ENCODE results near the gene EFHD2. TPM values are rescaled to one million over a fixed set of nuclear protein-coding genes. Genes with fewer than 3 reads are reported as not detected.

EFHD2 gene
- total RNA-seq, 1 donor from 2014 or later = 26.0 TPM

- no peak overlapping the region for H3K4me3 ChIP-seq (ENCODE audit: insufficient read depth, low read depth, low read length)
- H2AFZ ChIP-seq (ENCODE audit: low read depth, low read length) = no peak overlapping the region
- no peaks in the 10 kb centered on the region for H3K9me3 ChIP-seq (ENCODE audit: insufficient read depth, low read depth, low read length)
- H3K4me2 ChIP-seq (ENCODE audit: low read length) = no peak overlapping the region
- Mint-ChIP-seq H3K36me3 (ENCODE audit: low read depth, unreplicated experiment) (no peaks in the 10 kb centered on the region), H3K9me3 (ENCODE audit: unreplicated experiment) (peaks cover 1% of the 10 kb centered on the region), H3K27ac (ENCODE audit: unreplicated experiment) (no peak overlapping the region), H3K4me3 (ENCODE audit: unreplicated experiment) (no peak overlapping the region), H3K4me1 (ENCODE audit: low read depth, unreplicated experiment) (peaks cover 1% of the 10 kb centered on the region), H3K27me3 (ENCODE audit: low read depth, unreplicated experiment) (peaks cover 80% of the 10 kb centered on the region)
- no peak for TF ChIP-seq CTCF (IDR thresholded peaks at IDR 0.05; ENCODE audit: insufficient read depth, low read depth, low read length)
- TF ChIP-seq EZH2 (IDR thresholded peaks at IDR 0.05; ENCODE audit: insufficient read depth, low read length) = no peak
- peaks cover 11% of the 10 kb centered on the region for H3K4me1 ChIP-seq (ENCODE audit: insufficient read depth, low read length)
- H3K79me2 ChIP-seq (ENCODE audit: insufficient read depth, low read length) = no peaks in the 10 kb centered on the region
- H3K36me3 ChIP-seq (ENCODE audit: insufficient read depth, low read length) = no peaks in the 10 kb centered on the region
- FAIRE-seq (no peak), DNase-seq (ENCODE audit: low read depth) (no peak)
- peaks cover 14% of the 10 kb centered on the region for H3K27me3 ChIP-seq (ENCODE audit: insufficient read depth, low read length)
- no peaks in the 10 kb centered on the region for H4K20me1 ChIP-seq (ENCODE audit: insufficient read depth, low read length)
- no peak overlapping the region for H3K9ac ChIP-seq (ENCODE audit: low read length)
- H3K27ac ChIP-seq (ENCODE audit: low read depth, low read length) = no peak overlapping the region
Observed at GRCh38 chr1:15382601-15383518, 26.8 kb upstream of the EFHD2 start.

DNA sequence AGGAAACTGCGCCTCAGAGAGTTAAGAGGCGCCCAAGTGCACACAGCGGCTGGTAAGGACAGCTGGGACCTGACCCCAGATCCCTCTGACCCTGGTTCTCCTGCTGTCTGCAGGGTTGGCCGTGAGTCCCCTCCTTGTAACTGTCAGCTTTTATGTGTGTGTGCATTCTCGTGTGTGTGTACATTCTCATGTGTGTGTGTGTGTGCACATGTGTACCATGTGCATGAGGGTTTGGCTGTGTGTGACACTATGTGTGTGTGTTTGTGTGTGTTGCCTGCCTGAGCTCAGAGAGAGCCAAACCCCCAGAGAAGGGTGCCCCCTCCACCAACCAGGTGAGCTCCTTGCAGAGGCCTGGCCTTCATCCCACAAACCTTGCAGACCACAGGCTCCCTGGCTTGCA, 25.9 kb upstream of the EFHD2 start:
- no peaks in the 10 kb centered on the region for H3K36me3 Mint-ChIP-seq (ENCODE audit: low read depth, unreplicated experiment)
- peak overlapping the region; percentile 83 for H3K4me2 ChIP-seq (ENCODE audit: low read length)
- H3K9me3 ChIP-seq (ENCODE audit: insufficient read depth, low read depth, low read length) = no peaks in the 10 kb centered on the region
- DNase-seq (ENCODE audit: low read depth) (no peak), FAIRE-seq (no peak)
- H3K4me3 ChIP-seq (ENCODE audit: insufficient read depth, low read depth, low read length) = no peak overlapping the region
- H3K36me3 ChIP-seq (ENCODE audit: insufficient read depth, low read length) = no peaks in the 10 kb centered on the region
- H2AFZ ChIP-seq (ENCODE audit: low read depth, low read length) = no peak overlapping the region
- TF ChIP-seq EZH2 (IDR thresholded peaks at IDR 0.05; ENCODE audit: insufficient read depth, low read length) (no peak), CTCF (IDR thresholded peaks at IDR 0.05; ENCODE audit: insufficient read depth, low read depth, low read length) (no peak)
- H3K27me3 ChIP-seq (ENCODE audit: insufficient read depth, low read length) = peaks cover 14% of the 10 kb centered on the region
- no peaks in the 10 kb centered on the region for H3K79me2 ChIP-seq (ENCODE audit: insufficient read depth, low read length)
- H3K9me3 Mint-ChIP-seq (ENCODE audit: unreplicated experiment) = peaks cover 1% of the 10 kb centered on the region
- no peak overlapping the region for H3K4me3 Mint-ChIP-seq (ENCODE audit: unreplicated experiment)
- H3K9ac ChIP-seq (ENCODE audit: low read length) = peak overlapping the region; percentile 39
- H3K4me1 Mint-ChIP-seq (ENCODE audit: low read depth, unreplicated experiment) = peaks cover 1% of the 10 kb centered on the region
- no peaks in the 10 kb centered on the region for H4K20me1 ChIP-seq (ENCODE audit: insufficient read depth, low read length)
- peaks cover 11% of the 10 kb centered on the region for H3K4me1 ChIP-seq (ENCODE audit: insufficient read depth, low read length)
- no peak overlapping the region for H3K27ac ChIP-seq (ENCODE audit: low read depth, low read length)
- H3K27me3 Mint-ChIP-seq (ENCODE audit: low read depth, unreplicated experiment) = peaks cover 84% of the 10 kb centered on the region
- no peak overlapping the region for H3K27ac Mint-ChIP-seq (ENCODE audit: unreplicated experiment)
